HEK293 (cell line): Measurements from ENCODE around the gene ZNF483.

Experiments
- CTCF ChIA-PET: fragments of 350-600 bp; formaldehyde crosslinking; extraction: SDS; loops from one replicate; lab custom pipeline; 2021; ENCODE audit warnings: antibody characterized with exemption; lab: Yijun Ruan, JAX
- POLR2A ChIA-PET: fragments of 300-600 bp; formaldehyde crosslinking; extraction: SDS; loops from one replicate; lab custom pipeline; 2020; ENCODE audit warnings: antibody characterized with exemption, inconsistent platforms; lab: Yijun Ruan, JAX
- H3K27ac ChIP-seq: fragments of 200-500 bp; sonication (Bioruptor generic); 2 replicates; pipeline ENCODE4 v1.5.1; 2014; ENCODE audit warnings: low read depth, low read length, control low read depth, inconsistent platforms; ENCODE audit errors: extremely low read depth
- H3K36me3 ChIP-seq, 2 experiments: fragments of 200-500 bp in 1 of 2; sonication (Bioruptor generic) in 1 of 2; 1 replicate in 1 of 2; 2 replicates in 1 of 2; pipeline ENCODE4 v1.5.1; 2014 to 2017; ENCODE audit warnings: inconsistent platforms in 2 of 2, low read length in 2 of 2; ENCODE audit not compliant: control insufficient read depth in 2 of 2, insufficient read depth in 1 of 2
- H3K4me1 ChIP-seq: fragments of 200-500 bp; sonication (Bioruptor generic); 2 replicates; pipeline ENCODE4 v1.5.1; 2014; ENCODE audit warnings: mild to moderate bottlenecking, low read length, inconsistent platforms; ENCODE audit not compliant: control insufficient read depth, insufficient read depth
- H3K4me3 ChIP-seq: 2 replicates; pipeline ENCODE4 v1.5.1; 2011; ENCODE audit warnings: low read depth, mild to moderate bottlenecking, control low read depth, low read length, moderate library complexity
- H3K9me3 ChIP-seq: fragments of 200-500 bp; sonication (Bioruptor generic); 2 replicates; pipeline ENCODE4 v1.5.1; 2014; ENCODE audit warnings: low read depth, low read length, inconsistent platforms; ENCODE audit not compliant: control insufficient read depth, insufficient read depth
- CTCF ChIP-seq: fragments of 450-650 bp; formaldehyde crosslinking; IDR thresholded peaks from 2 replicates; pipeline ENCODE4 v1.5.1; 2016; ENCODE audit warnings: missing biosample characterization, missing genetic modification characterization
- EGR2 ChIP-seq: fragments of 450-650 bp; formaldehyde crosslinking; IDR thresholded peaks from 2 replicates; pipeline ENCODE4 v1.5.1; 2016; ENCODE audit warnings: low read depth, missing biosample characterization, missing genetic modification characterization
- HOXD13 ChIP-seq: sonication (generic); formaldehyde crosslinking; IDR thresholded peaks from 2 replicates; pipeline ENCODE4 v1.8.0; 2022; ENCODE audit warnings: missing genetic modification reagents, borderline replicate concordance
- OSR2 ChIP-seq: fragments of 450-650 bp; formaldehyde crosslinking; IDR thresholded peaks from 2 replicates; pipeline ENCODE4 v1.5.1; 2016; ENCODE audit warnings: missing biosample characterization, missing genetic modification characterization
- SCRT1 ChIP-seq: fragments of 450-650 bp; formaldehyde crosslinking; IDR thresholded peaks from 2 replicates; pipeline ENCODE4 v1.5.1; 2016; ENCODE audit warnings: missing biosample characterization, missing genetic modification characterization, borderline replicate concordance
- SP2 ChIP-seq: fragments of 450-650 bp; formaldehyde crosslinking; IDR thresholded peaks from 2 replicates; pipeline ENCODE4 v1.5.1; 2016; ENCODE audit warnings: missing biosample characterization, missing genetic modification characterization
- ZBTB20 ChIP-seq: fragments of 450-650 bp; formaldehyde crosslinking; IDR thresholded peaks from 2 replicates; pipeline ENCODE4 v1.5.1; 2016; ENCODE audit warnings: missing biosample characterization, missing genetic modification characterization
- ZBTB21 ChIP-seq: fragments of 450-650 bp; formaldehyde crosslinking; IDR thresholded peaks from 2 replicates; pipeline ENCODE4 v1.5.1; 2017; ENCODE audit warnings: missing biosample characterization, missing genetic modification characterization
- ZBTB26 ChIP-seq: fragments of 450-650 bp; formaldehyde crosslinking; optimal IDR thresholded peaks from 2 replicates; pipeline ENCODE3; 2016; ENCODE audit warnings: missing biosample characterization, mild to moderate bottlenecking, missing genetic modification characterization
- ZBTB6 ChIP-seq: fragments of 450-650 bp; formaldehyde crosslinking; IDR thresholded peaks from 2 replicates; pipeline ENCODE4 v1.5.1; 2017; ENCODE audit warnings: missing biosample characterization, missing genetic modification characterization
- ZBTB7A ChIP-seq: fragments of 450-650 bp; formaldehyde crosslinking; IDR thresholded peaks from 2 replicates; pipeline ENCODE4 v1.5.1; 2016; ENCODE audit warnings: low read depth, missing biosample characterization, missing genetic modification characterization
- ZBTB8A ChIP-seq: fragments of 450-650 bp; formaldehyde crosslinking; IDR thresholded peaks from 2 replicates; pipeline ENCODE4 v1.5.1; 2016; ENCODE audit warnings: missing biosample characterization, missing genetic modification characterization
- ZFHX2 ChIP-seq: fragments of 450-650 bp; formaldehyde crosslinking; conservative IDR thresholded peaks from 2 replicates; pipeline ENCODE4 v1.5.1; 2016; ENCODE audit warnings: missing biosample characterization, missing genetic modification characterization
- ZIC2 ChIP-seq: fragments of 450-650 bp; formaldehyde crosslinking; IDR thresholded peaks from 2 replicates; pipeline ENCODE4 v1.5.1; 2016; ENCODE audit warnings: missing biosample characterization, missing genetic modification characterization
- ZNF2 ChIP-seq: fragments of 450-650 bp; formaldehyde crosslinking; IDR thresholded peaks from 2 replicates; pipeline ENCODE4 v1.5.1; 2016; ENCODE audit warnings: missing biosample characterization, missing genetic modification characterization
- ZNF335 ChIP-seq: fragments of 450-650 bp; formaldehyde crosslinking; conservative IDR thresholded peaks from 2 replicates; pipeline ENCODE4 v1.5.1; 2016; ENCODE audit warnings: missing biosample characterization, missing genetic modification characterization
- ZNF366 ChIP-seq: fragments of 450-650 bp; formaldehyde crosslinking; conservative IDR thresholded peaks from 2 replicates; pipeline ENCODE4 v1.5.1; 2016; ENCODE audit warnings: missing biosample characterization, missing genetic modification characterization
- ZNF426 ChIP-seq: fragments of 450-650 bp; formaldehyde crosslinking; IDR thresholded peaks from 2 replicates; pipeline ENCODE4 v1.5.1; 2017; ENCODE audit warnings: missing biosample characterization, missing genetic modification characterization, mild to moderate bottlenecking, inconsistent platforms, moderate library complexity
- ZNF501 ChIP-seq: fragments of 450-650 bp; formaldehyde crosslinking; IDR thresholded peaks from 2 replicates; pipeline ENCODE4 v1.5.1; 2016; ENCODE audit warnings: missing biosample characterization, missing genetic modification characterization
- ZNF514 ChIP-seq: fragments of 450-650 bp; formaldehyde crosslinking; IDR thresholded peaks from 2 replicates; pipeline ENCODE4 v1.5.1; 2016; ENCODE audit warnings: missing biosample characterization, missing genetic modification characterization
- ZNF658 ChIP-seq: fragments of 450-650 bp; formaldehyde crosslinking; IDR thresholded peaks from 2 replicates; pipeline ENCODE4; 2016; ENCODE audit warnings: missing biosample characterization, missing genetic modification characterization
- ZNF701 ChIP-seq: fragments of 450-650 bp; formaldehyde crosslinking; IDR thresholded peaks from 2 replicates; pipeline ENCODE4 v1.5.1; 2016; ENCODE audit warnings: missing biosample characterization, missing genetic modification characterization
- ZNF792 ChIP-seq: fragments of 450-650 bp; formaldehyde crosslinking; IDR thresholded peaks from 2 replicates; pipeline ENCODE4 v1.5.1; 2016; ENCODE audit warnings: missing biosample characterization, missing genetic modification characterization
- ZSCAN16 ChIP-seq: fragments of 450-650 bp; formaldehyde crosslinking; IDR thresholded peaks from 2 replicates; pipeline ENCODE4 v1.5.1; 2016; ENCODE audit warnings: missing biosample characterization, missing genetic modification characterization
- TF ChIP-seq, protein P1 (sequence below): fragments of 450-650 bp; formaldehyde crosslinking; IDR thresholded peaks from 2 replicates; pipeline ENCODE4 v1.5.1; 2017; ENCODE audit warnings: missing biosample characterization, missing genetic modification characterization
- TF ChIP-seq, protein P2 (sequence below): fragments of 450-650 bp; formaldehyde crosslinking; IDR thresholded peaks from 2 replicates; pipeline ENCODE4 v1.5.1; 2016; ENCODE audit warnings: missing biosample characterization, missing genetic modification characterization, low read depth
- TF ChIP-seq, protein P3 (sequence below): fragments of 450-650 bp; formaldehyde crosslinking; IDR thresholded peaks from 2 replicates; pipeline ENCODE4 v1.5.1; 2017; ENCODE audit warnings: missing biosample characterization, mild to moderate bottlenecking, missing genetic modification characterization, moderate library complexity

The ZNF483 gene

DNA sequence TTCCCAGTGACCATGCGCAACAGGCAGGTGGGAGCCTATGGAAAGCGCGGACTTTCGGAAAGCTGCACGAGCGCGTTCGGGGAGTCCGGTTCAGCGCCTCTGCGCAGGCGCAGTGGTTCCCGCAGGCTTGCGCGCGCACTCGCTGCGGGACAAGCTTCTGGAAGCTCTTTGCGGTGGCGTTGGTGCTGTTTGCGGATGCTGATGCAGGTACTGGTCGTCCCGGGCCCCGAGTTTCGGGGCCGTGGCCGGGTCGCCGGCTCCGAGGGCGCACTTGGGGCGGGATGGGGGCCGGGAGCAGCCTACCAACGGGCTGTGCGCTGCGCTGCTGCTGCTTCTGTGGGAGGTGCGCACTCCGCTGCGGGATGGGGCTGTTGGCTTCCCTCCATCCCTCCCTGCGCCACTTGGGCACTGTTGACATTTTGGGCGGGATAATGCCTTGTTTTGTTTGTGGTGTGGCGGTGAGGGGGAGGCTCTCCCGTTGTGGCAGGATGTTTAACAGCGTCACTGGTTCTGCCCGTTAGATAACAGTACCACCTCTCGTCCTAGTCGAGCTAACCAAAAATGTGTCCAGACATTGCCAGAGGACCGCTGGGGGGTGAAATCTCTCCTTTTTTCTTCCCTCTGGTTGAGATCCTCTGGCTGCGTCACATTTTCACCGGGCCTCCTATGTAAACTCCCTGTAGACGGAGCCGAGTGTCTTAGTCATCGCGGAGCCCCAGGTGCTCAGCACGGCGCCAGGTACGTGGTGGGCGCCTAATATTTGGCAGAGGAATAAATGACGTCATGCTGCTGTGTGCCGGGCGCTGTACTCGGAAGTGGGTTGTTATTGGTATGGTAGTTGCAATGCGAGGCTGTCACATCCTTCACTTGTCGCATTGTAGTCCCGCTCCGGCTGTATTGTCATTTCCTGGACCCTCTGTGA, at the start of gene ZNF483:
TSS of gene ZNF483 (plus strand) at position 124 of the 922 bp plus-strand sequence. CDS start 2,217 bp downstream, outside the sequence.
- peak within 1 kb of the TSS; percentile 93 for H3K4me3 ChIP-seq
- H3K27ac ChIP-seq = peak within 1 kb of the TSS; percentile 34; the same call in 1 of the 2 replicates
- H3K9me3 ChIP-seq = no peaks in the 10 kb centered on the region
- POLR2A ChIA-PET = interaction anchor here (0.5 to 1.9 kb wide), 9 partner anchors 8 to 400 kb away, joined by 3 to 7 read pairs (median 4); partner anchors contain the start of gene DNAJC25
- 0 out of 2 replicates have a peak, but pooled peaks cover 2% of the 10 kb centered on the region for H3K4me1 ChIP-seq
- CTCF ChIA-PET = interaction anchor here (0.5 to 0.6 kb wide), 2 partner anchors 96 to 134 kb away, joined by 3 to 6 read pairs; no protein-coding TSS in a partner anchor
- peaks cover 3 to 33% of the 10 kb centered on the region in 2 experiments; a peak in 2 of 3 replicates for H3K36me3 ChIP-seq
- TF ChIP-seq ZNF335 = peak; percentile 83
- TF ChIP-seq, protein P1, sequence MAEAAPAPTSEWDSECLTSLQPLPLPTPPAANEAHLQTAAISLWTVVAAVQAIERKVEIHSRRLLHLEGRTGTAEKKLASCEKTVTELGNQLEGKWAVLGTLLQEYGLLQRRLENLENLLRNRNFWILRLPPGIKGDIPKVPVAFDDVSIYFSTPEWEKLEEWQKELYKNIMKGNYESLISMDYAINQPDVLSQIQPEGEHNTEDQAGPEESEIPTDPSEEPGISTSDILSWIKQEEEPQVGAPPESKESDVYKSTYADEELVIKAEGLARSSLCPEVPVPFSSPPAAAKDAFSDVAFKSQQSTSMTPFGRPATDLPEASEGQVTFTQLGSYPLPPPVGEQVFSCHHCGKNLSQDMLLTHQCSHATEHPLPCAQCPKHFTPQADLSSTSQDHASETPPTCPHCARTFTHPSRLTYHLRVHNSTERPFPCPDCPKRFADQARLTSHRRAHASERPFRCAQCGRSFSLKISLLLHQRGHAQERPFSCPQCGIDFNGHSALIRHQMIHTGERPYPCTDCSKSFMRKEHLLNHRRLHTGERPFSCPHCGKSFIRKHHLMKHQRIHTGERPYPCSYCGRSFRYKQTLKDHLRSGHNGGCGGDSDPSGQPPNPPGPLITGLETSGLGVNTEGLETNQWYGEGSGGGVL (tag by site-specific recombination) = peak; percentile 79
- TF ChIP-seq ZBTB8A (tag by site-specific recombination) = 0 out of 2 replicates have a peak, but pooled peaks have one; percentile 32
- TF ChIP-seq ZNF2 (tag by site-specific recombination) = 0 out of 2 replicates have a peak, but pooled peaks have one; percentile 19
- TF ChIP-seq HOXD13 (CRISPR knock-in tag) = no peak
- TF ChIP-seq ZIC2 = peak; percentile 56
- peak; percentile 38; the same call in 1 of the 2 replicates for TF ChIP-seq ZBTB20 (tag by site-specific recombination)
- peak; percentile 96 for TF ChIP-seq ZNF792
- TF ChIP-seq, protein P2, sequence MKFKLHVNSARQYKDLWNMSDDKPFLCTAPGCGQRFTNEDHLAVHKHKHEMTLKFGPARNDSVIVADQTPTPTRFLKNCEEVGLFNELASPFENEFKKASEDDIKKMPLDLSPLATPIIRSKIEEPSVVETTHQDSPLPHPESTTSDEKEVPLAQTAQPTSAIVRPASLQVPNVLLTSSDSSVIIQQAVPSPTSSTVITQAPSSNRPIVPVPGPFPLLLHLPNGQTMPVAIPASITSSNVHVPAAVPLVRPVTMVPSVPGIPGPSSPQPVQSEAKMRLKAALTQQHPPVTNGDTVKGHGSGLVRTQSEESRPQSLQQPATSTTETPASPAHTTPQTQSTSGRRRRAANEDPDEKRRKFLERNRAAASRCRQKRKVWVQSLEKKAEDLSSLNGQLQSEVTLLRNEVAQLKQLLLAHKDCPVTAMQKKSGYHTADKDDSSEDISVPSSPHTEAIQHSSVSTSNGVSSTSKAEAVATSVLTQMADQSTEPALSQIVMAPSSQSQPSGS (tag by site-specific recombination) = peak; percentile 95
- TF ChIP-seq, protein P3, sequence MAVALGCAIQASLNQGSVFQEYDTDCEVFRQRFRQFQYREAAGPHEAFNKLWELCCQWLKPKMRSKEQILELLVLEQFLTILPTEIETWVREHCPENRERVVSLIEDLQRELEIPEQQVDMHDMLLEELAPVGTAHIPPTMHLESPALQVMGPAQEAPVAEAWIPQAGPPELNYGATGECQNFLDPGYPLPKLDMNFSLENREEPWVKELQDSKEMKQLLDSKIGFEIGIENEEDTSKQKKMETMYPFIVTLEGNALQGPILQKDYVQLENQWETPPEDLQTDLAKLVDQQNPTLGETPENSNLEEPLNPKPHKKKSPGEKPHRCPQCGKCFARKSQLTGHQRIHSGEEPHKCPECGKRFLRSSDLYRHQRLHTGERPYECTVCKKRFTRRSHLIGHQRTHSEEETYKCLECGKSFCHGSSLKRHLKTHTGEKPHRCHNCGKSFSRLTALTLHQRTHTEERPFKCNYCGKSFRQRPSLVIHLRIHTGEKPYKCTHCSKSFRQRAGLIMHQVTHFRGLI (tag by site-specific recombination) = no peak
- no peak for TF ChIP-seq ZNF701
- peak; percentile 50; the same call in 1 of the 2 replicates for TF ChIP-seq OSR2 (tag by site-specific recombination)
- TF ChIP-seq ZBTB21 (tag by site-specific recombination) = peak; percentile 78
- TF ChIP-seq ZNF366 = 0 out of 2 replicates have a peak, but pooled peaks have one; percentile 26
- TF ChIP-seq ZNF426 (tag by site-specific recombination) = no peak
- TF ChIP-seq ZNF658 = no peak
- no peak; the same call in 1 of the 2 replicates for TF ChIP-seq SP2 (tag by site-specific recombination)
- TF ChIP-seq ZFHX2 (tag by site-specific recombination) = peak; percentile 57; the same call in 1 of the 2 replicates
- peak; percentile 78 for TF ChIP-seq ZBTB26 (tag by site-specific recombination)
- 0 out of 2 replicates have a peak, but pooled peaks have one; percentile 8 for TF ChIP-seq EGR2 (tag by site-specific recombination)
- peak; percentile 83 for TF ChIP-seq SCRT1 (tag by site-specific recombination)
- no peak for TF ChIP-seq ZBTB7A (tag by site-specific recombination)
- 0 out of 2 replicates have a peak, but pooled peaks have one; percentile 17 for TF ChIP-seq CTCF
- TF ChIP-seq ZNF514 (tag by site-specific recombination) = no peak
- peak; percentile 57; the same call in 1 of the 2 replicates for TF ChIP-seq ZNF501 (tag by site-specific recombination)
- TF ChIP-seq ZBTB6 (tag by site-specific recombination) = no peak
- TF ChIP-seq ZSCAN16 (tag by site-specific recombination) = no peak
